Stimulated activated CD4-positive, alpha-beta T cell treated with anti-CD3 and anti-CD28 coated beads, Interleukin-12 subunit alpha, Interleukin-12 subunit beta, amount 100 ng/mL, for 4 hours (primary cell): ENCODE data around the gene ANKAR.
"Not testable (repeated sequence)": the region's sequence is repeated elsewhere in the genome, so short reads cannot be mapped to it uniquely, and the experiment has no call there.

Experiments
- DNase-seq: peaks from one replicate; pipeline ENCODE4 v3.0.0-alpha.2; 2020

ANKAR gene

GRCh38 chr2:189709501-189710221 lies 35.2 kb downstream of the ANKAR start:
- DNase-seq = no peak

DNA sequence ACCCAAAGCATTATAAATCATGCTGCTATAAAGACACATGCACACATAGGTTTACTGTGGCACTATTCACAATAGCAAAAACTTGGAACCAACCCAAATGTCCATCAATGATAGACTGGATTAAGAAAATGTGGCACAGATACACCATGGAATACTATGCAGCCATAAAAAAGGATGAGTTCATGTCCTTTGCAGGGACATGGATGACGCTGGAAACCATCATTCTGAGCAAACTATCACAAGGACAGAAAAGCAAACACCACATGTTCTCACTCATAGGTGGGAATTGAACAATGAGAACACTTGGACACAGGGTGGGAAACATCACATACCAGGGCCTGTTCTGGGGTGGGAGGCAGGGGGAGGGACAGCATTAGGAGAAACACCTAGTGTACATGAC lies 43.1 kb downstream of the ANKAR start:
- DNase-seq = not testable (repeated sequence)

- no peak for DNase-seq
Observed at GRCh38 chr2:189719571-189719970, 45.1 kb downstream of the ANKAR start.

GRCh38 chr2:189723192-189723591 lies 48.7 kb downstream of the ANKAR start:
- DNase-seq = no peak
